KBM-7 (cell line): ENCODE measurements around the gene ATP2C1.
"Not testable (repeated sequence)": the region's sequence is repeated elsewhere in the genome, so short reads cannot be mapped to it uniquely, and the experiment has no call there.

Experiments used
- DNase-seq: peaks from one replicate; pipeline ENCODE4 v3.0.0-alpha.2; 2015
- in situ Hi-C: fragments of 300-500 bp; cut with MboI; formaldehyde crosslinking; loops from 2 replicates; pipeline ENCODE4 v1.14.3; 2020; ENCODE audit warnings: low sequenced_read_pairs, low pct_unique_long_range_greater_than_20kb, mixed read lengths

ATP2C1 gene

DNA sequence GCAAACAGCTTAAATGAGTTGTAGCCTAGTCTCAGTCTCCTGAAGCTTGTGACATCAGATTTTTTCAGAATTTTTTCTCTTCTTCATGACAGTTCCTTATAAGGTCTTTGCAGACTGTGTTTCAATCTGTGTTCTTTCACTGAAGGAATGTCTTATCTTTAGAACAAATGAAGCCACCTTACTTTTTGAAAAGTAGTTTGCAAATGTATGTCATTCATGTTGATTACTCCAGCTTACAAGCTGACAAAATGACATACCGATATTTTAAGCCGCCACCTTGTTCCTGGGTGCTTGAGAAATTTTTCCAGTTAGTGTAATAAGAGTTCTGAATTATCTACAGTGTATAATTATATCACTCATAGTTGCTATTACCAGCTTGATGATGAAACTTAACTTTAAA lies 75.7 kb downstream of the ATP2C1 start:
- in situ Hi-C loops: no loop called here
- DNase-seq: no peak

DNA sequence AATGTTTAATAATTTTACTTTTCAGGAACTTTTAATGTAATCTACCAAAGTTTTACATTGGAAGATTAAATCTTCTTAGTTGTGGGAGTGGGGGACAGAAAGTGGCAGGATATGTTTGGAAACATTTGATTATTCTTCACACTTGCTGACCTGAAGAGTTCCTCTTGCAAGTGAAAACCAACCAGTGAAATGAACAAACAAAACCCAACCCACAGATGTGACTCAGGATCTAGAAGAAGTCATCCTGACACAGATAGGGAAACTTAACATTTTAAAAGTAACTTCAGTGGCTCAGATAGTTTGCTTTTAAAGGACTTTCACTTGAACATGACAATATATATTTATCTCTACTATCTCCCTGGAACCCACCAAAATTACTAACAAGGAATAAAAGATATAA lies 77.3 kb downstream of the ATP2C1 start:
- in situ Hi-C loops: no loop called here
- no peak for DNase-seq

DNA sequence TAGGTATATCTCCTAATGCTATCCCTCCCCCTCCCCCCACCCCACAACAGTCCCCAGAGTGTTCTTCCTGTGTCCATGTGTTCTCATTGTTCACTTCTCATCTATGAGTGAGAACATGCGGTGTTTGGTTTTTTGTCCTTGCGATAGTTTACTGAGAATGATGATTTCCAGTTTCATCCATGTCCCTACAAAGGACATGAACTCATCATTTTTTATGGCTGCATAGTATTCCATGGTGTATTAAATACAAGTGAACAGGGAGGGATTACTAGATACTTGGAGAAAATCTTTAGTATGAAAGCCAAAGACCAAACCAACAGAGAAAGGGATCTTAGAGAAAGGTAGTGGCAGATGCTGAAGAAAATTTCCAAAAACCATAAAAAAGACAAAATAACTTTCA lies 78.7 kb downstream of the ATP2C1 start:
- DNase-seq, in situ Hi-C loops: not testable (repeated sequence)

DNA sequence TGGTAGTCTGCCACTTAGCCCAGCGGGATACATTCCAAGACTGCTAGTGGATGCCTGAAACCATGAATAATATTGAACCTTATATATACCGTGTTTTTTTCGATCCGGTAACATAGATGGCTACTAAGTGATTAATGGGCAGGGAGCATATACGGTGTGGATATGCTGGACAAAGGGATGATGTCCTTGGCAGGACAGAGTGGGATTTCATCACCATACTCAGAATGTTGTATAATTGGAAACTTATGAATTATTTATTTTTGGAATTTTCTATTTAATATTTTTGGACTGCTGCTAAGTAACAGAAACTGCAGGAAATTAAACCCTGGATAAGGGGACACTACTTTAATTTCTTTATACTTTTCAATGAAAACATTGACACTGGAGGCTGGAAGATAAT lies 79.5 kb downstream of the ATP2C1 start:
- in situ Hi-C loops: no loop called here
- no peak for DNase-seq

DNA sequence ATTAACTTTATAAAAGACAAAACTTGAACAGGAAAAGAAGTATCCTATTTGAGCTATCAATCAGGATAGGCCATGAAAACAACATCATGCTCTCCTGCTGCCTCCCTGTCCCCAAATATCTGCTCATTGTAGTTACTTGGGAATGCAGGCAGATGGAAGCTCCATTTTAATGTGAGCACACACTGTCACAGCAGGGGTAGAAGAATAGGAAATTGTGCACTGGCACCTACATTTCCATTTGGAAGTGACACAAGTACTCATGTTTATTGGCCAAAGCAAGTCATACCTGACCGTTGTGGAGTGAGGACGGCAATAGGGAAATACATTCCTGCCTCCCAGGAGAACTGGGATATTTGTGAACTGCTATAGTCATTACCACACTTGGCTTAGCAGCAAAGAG lies 80.3 kb downstream of the ATP2C1 start:
- no peak for DNase-seq
- in situ Hi-C loops: no loop called here

DNA sequence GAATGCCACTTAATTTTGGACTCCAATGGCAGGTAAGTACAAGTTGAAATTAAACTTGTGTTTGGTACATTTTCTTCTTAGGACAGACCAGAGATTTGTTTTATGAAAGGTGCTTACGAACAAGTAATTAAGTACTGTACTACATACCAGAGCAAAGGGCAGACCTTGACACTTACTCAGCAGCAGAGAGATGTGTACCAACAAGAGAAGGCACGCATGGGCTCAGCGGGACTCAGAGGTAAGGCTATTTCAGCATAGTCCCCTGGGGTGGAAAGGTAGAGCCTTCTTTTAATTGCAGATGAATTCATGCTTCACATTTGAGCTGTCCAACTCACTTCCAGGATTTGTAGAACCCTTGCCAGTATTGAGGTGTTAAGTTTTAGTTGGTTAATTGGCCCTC lies 81.4 kb downstream of the ATP2C1 start:
- DNase-seq: no peak
- in situ Hi-C loops: no loop called here

DNA sequence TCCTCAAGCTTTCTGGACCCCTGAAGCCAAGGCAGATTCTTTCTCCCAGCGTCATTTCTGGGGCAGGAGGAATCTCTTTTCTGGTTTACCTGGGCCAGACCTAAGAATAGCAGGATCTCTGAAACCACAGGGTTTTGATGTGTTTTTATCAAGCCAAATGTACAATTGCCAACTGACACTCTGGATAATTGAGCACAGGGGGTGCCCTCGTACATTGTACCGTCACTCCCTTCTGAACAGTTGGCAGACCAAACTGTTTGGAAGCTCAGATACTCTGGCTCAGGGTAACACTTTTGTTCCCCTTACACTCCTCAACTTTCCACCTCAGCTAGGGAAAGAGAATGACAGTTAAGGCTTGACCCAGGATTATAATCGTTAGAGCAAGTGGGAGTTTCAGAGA lies 82.8 kb downstream of the ATP2C1 start:
- no peak for DNase-seq
- in situ Hi-C loops: no loop called here

DNA sequence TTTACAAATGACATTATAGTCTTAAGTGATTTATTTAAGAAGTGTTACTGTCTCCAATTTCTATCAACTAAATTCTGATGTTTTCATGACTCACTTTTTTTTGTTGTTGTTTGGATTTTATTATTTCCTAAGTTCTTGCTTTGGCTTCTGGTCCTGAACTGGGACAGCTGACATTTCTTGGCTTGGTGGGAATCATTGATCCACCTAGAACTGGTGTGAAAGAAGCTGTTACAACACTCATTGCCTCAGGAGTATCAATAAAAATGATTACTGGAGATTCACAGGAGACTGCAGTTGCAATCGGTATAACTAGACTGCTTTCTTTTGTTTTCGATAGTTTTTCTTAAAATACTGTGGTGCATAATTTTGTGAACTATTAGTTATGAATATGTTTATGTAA lies 85.2 kb downstream of the ATP2C1 start:
- no peak for DNase-seq
- in situ Hi-C loops: no loop called here

DNA sequence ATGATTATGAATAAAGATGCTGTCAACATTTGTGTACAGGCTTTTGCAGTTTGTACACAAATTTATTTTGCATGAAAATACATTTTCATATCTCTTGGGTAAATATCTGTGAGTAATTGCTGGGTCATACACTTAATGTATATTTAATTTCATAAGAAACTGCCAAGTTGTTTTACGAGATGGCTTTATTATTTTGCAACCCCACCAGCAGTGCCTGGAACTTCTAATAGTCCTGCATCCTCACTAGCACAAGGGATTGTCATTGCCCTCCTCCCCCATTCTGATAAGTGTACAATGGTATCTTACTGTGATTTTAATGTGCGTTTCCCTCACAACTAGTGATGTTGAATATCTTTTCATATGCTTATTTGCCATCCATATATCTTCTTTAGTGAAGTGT lies 87.6 kb downstream of the ATP2C1 start:
- no peak for DNase-seq
- in situ Hi-C loops: no loop called here

DNA sequence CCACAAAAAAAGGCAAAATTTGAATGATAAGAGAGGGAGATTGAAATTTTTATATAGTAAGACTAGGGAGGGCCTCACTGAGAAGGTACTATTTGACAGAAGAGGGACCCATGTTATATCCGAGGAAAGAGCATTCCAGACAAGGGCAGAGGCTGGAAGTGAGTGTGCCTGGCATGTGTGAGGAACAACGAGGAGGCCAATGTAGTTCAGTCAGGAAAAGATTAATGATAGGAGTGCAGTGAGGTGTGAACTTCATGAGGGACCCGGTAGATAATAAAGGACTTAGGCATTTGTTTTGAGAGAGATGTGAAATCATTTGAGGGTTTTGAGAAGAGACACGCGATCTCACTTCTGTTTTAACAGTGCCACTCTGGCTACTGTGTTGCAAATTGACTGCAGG lies 96.4 kb downstream of the ATP2C1 start:
- in situ Hi-C loops: no loop called here
- no peak for DNase-seq

DNA sequence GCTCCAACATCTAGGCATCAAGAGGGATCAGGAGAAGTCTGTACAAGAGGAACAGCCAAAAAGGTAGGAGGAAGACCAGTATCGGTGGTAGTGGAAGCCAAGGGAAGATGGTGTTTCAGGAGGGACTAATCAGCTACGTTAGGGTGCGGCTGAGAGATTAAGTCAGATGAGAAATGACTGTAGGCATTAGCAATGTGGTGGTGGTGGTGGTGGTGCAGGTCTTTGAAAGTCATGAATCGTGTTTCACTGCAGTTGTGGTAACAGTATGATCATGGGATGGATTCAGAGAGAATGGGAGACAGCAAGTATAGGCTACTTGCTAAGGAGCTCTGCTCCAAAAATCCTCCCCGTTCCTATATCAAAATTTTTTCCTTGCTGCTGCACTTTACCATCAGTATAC lies 97.2 kb downstream of the ATP2C1 start:
- in situ Hi-C loops: no loop called here
- no peak for DNase-seq

DNA sequence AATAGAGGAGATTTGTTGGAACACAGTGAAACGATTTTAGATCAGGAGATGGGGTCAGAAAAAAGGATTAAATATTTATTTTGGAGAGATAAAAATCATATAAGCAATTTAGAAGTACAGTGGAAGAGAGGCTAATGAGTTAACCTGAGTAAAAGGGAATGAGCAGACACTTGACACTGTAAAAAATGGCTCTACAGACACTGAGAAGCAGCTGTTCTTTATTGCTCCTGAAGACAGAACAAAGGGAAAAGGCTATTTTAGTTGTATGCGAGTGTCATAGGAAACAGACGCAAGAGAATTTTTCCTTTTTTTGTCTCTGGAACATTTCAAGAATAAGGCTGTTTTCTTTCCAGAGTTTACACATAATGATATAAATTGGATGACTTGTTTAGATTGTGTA lies 98.5 kb downstream of the ATP2C1 start:
- DNase-seq: no peak
- in situ Hi-C loops: no loop called here

DNA sequence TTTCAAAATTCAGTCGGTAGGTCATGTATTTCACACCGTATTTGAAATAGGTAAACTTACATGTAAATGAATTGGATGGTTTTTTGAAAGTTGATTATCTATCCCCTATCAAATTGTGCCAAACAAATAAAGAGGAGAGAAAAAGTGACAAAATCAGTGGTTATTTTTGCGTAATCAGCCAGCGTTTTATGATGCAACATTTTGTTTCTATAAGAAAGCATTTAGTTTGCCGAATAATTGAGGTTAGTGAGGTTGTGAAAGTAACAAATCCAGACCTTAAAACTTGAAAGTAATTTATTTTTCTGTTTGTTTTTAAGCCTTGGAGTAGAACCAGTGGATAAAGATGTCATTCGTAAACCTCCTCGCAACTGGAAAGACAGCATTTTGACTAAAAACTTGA lies 103.4 kb downstream of the ATP2C1 start:
- DNase-seq: no peak
- in situ Hi-C loops: no loop called here

DNA sequence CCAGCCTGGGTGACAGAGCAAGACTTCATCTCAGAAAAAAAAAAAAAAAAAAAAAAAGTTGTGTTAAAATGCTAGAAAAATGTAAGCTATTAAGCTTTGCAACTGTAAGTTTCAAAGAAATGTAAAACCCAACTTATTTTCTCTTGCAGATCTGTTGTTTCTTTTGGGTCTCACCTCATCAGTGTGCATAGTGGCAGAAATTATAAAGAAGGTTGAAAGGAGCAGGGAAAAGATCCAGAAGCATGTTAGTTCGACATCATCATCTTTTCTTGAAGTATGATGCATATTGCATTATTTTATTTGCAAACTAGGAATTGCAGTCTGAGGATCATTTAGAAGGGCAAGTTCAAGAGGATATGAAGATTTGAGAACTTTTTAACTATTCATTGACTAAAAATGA lies 107.2 kb downstream of the ATP2C1 start:
- in situ Hi-C loops: no loop called here
- no peak for DNase-seq

DNA sequence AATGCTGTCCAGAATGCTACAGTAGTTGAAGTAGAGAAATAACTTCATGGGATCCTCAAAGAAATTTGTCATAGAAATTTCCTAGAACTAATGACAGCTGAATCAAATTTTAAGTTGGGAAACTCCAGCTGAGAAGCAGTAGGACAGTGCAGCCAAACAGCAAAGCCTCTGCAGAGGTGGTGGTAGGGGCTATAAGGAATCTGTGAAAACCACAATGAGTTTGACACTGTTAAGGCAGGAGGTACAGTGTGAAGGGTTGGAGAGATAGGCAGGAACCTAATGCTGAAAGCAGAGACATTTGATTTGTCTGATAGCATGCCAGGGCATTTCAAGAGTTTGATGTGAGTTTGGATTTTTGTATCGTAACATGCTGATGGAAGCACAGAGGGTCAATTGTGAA lies 110.7 kb downstream of the ATP2C1 start:
- no peak for DNase-seq
- in situ Hi-C loops: no loop called here

DNA sequence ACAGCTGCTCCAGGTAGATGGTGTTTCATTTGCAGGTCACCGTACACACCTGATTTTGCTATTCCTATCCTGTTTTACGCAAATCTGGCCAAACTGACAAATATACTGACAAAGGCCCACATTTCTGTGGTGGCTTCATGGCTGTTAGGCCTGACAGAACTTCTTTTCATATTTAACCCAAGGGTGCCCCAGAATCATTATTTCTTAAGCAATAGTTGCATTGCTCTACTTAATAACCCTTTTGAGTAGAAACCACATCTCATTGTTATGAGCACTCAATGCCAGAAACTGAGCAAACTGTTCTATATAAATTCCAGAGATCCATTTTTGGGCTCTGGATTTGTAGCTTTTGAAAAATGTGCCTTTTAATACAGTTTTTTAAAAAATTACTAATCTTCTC lies 113.4 kb downstream of the ATP2C1 start:
- in situ Hi-C loops: no loop called here
- DNase-seq: no peak

DNA sequence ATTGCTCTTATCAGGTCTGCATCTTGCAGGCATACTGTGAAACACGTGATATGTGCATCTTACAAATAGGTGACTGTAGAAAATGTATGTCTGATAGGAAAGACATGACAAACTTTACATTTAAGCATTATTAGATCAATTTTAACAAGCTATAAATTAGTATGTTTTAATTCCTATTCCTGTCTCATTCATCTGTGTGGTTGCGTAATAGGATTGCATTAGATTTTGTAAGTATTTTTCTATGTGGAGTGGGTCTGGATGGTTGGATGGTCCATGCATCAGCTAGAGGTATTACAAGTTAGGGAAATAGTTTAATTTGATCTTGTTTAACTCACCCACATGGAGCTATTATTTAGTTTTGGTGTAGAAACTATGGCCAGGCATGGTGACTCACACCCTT lies 113.9 kb downstream of the ATP2C1 start:
- in situ Hi-C loops: no loop called here
- no peak for DNase-seq

DNA sequence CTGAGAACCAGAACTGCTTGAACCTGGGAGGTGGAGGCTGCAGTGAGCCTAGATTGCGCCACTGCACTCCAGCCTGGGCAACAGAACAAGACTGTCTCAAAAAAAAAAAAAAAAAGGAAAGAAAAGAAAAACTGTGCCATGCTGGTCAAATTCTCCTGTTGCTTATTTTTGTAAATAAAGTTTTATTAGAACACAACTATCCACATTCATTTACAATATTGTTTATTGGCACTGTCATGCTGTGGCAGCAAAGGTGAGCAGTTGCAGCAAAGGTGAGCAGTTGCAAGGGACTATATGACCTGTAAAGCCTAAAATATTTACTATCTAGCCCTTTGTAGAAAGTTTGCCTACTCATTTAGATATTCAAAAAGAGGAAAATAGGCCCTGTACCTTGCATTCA lies 114.4 kb downstream of the ATP2C1 start:
- no peak for DNase-seq
- in situ Hi-C loops: no loop called here

DNA sequence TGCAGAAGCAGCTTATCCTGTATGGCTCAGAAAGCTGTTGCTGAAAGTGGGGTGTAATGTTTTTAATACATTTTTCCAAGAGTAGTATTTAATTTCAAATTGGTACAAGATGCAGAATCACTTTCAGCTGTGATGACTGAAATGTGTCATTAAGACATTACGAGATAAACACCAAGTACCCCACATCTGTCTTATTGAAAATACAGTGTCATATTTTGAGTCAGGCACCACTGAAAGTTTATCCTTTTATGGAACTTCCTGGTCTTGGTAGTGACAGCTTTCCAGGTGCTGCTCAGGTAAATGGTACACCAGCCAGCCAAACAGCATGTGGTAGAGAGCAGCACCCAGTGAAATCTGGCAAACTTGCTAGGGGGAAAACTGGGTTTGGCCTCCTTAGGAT lies 115.8 kb downstream of the ATP2C1 start:
- DNase-seq: no peak
- in situ Hi-C loops: no loop called here

DNA sequence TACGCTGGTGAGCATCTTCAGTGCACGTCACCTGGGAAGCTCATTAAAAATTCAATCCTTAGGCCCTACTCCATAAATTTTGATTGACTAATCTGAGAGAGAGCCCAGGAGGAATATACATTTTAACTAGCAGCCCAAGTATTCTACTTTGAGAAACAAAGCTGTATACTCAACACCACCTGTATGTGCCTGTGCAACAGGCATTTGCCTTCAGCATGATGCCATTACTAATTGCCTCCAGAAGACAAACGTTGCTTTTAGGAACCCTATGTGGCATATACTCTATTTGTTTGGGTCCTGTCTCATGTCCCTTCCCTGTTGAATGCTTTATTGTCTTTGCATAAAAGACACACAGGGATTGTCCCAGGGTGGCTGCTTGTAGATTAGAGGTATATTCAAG lies 125.1 kb downstream of the ATP2C1 start:
- no peak for DNase-seq
- in situ Hi-C loops: no loop called here

DNA sequence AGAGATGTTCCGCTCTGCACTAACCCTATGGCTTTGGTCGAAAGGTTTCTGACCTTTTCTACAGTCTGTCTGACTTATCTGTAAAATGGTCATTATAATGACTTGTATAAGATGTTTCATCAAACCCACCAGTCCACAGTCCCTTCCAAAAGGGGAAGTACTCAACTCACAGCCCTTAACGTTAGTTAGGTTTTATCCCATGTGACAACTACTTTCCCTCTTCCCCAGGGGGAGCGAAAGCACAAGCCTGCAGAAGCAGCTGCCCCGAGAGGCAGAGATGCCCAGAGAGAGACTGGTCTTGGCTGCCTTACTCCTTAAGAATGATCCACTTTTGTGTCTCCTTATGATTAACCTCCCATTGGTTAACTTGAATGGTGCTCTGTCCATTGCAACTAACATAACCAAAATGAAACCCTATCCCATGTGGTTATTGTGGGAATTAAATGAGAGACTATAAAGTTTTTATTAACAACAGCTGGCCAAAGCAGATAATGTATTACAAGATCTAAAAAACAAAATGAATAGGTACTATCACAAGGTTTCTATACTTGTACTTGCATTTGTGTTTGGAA lies 126.3 kb downstream of the ATP2C1 start:
- peak; percentile 83 for DNase-seq
- in situ Hi-C loops: no loop called here

DNA sequence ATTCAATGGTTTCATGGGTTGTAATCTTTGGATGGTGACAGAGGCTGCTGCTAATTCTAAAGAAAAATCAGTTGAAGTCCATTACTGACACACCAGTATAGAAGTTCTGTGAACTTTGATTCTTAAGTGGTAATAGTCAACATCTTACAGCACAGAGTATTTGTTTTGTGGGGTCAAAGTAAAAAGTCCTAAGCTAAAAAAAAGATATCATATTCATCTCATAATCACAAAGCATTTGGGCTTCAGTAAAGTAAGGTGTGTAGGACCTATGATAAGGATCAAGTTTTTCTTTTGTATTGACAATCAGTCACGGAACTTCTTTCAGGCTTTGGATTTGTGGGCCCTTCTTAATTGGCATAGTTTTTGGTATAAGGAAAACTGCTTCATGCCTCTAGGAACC lies 131.7 kb downstream of the ATP2C1 start:
- no peak for DNase-seq
- in situ Hi-C loops: loop anchor here (25.0 kb wide), 1 partner anchor 987 kb away; no protein-coding TSS in a partner anchor
